Astrocyte of the cerebellum (primary cell): ENCODE data around the gene ABCA9.
"Not testable (repeated sequence)": the region's sequence is repeated elsewhere in the genome, so short reads cannot be mapped to it uniquely, and the experiment has no call there.

Source experiments
- DNase-seq: peaks from one replicate; pipeline ENCODE4 v3.0.0-alpha.2; 2011; ENCODE audit warnings: low read depth
- H3K4me3 ChIP-seq: 2 replicates; pipeline ENCODE4 v1.5.1; 2011; ENCODE audit warnings: mild to moderate bottlenecking, low read depth, low read length, moderate library complexity
- CTCF ChIP-seq: IDR thresholded peaks from 2 replicates; pipeline ENCODE4 v1.5.1; 2012; ENCODE audit warnings: low read length, low read depth, moderate library complexity, mild to moderate bottlenecking; ENCODE audit errors: missing control alignments
- in situ Hi-C: cut with HindIII; loops from 2 replicates; pipeline ENCODE4 v1.10.0; 2017; ENCODE audit warnings: low sequenced_read_pairs

Gene ABCA9

GRCh38 chr17:69078864-69079263, 18.1 kb upstream of the ABCA9 start:
- TF ChIP-seq CTCF = no peak
- no peak for DNase-seq
- in situ Hi-C loops = no loop called here
- H3K4me3 ChIP-seq = no peak overlapping the region

- no peak for TF ChIP-seq CTCF
- H3K4me3 ChIP-seq = no peak overlapping the region
- in situ Hi-C loops = no loop called here
- no peak for DNase-seq
Measured at GRCh38 chr17:69075823-69076222, 15.1 kb upstream of the ABCA9 start.

GRCh38 chr17:69073392-69073791, 12.7 kb upstream of the ABCA9 start:
- in situ Hi-C loops, H3K4me3 ChIP-seq, DNase-seq: not testable (repeated sequence)

- DNase-seq, H3K4me3 ChIP-seq, in situ Hi-C loops: not testable (repeated sequence)
Measured at GRCh38 chr17:69072803-69073256, 12.1 kb upstream of the ABCA9 start.

- DNase-seq, in situ Hi-C loops, H3K4me3 ChIP-seq: not testable (repeated sequence)
Measured at GRCh38 chr17:69071233-69071586, 10.5 kb upstream of the ABCA9 start.

- H3K4me3 ChIP-seq, in situ Hi-C loops, DNase-seq: not testable (repeated sequence)
Measured at GRCh38 chr17:69070378-69071232, 9.9 kb upstream of the ABCA9 start.

- no peak for TF ChIP-seq CTCF
- in situ Hi-C loops = no loop called here
- no peak for DNase-seq
- no peak overlapping the region for H3K4me3 ChIP-seq
Measured at GRCh38 chr17:69069226-69069750, 8.6 kb upstream of the ABCA9 start.

GRCh38 chr17:69067274-69068047, 6.7 kb upstream of the ABCA9 start:
- in situ Hi-C loops = no loop called here
- DNase-seq = no peak
- TF ChIP-seq CTCF = no peak
- no peak overlapping the region for H3K4me3 ChIP-seq
